ENCODE measurements around the gene DLD. TPM values are rescaled to one million over a fixed set of nuclear protein-coding genes. Genes with fewer than 3 reads are reported as not detected.

DLD gene
- total RNA-seq, 1 experiment from 2014 or later: 58.0 TPM

DNA sequence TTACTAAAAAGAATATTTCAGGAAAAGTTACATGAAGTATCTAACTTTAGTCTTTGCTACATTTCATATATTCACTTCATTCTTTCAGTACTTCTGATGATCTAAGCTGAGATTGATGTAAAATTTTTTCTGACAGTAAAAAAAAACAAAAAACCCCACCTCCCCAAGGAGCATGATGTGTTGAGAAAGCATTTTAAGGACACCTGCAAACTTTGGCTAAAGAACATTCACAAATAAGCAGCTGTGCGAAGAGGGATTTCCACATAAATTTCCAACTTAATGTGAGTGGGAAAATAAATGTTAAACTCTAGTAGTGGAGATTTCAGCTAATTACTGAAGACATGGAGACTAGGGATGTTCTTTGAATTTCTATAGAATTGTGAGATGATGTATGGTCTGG, 35.5 kb downstream of the DLD start:
- DNase-seq: no peak
- TF ChIP-seq, protein P1, sequence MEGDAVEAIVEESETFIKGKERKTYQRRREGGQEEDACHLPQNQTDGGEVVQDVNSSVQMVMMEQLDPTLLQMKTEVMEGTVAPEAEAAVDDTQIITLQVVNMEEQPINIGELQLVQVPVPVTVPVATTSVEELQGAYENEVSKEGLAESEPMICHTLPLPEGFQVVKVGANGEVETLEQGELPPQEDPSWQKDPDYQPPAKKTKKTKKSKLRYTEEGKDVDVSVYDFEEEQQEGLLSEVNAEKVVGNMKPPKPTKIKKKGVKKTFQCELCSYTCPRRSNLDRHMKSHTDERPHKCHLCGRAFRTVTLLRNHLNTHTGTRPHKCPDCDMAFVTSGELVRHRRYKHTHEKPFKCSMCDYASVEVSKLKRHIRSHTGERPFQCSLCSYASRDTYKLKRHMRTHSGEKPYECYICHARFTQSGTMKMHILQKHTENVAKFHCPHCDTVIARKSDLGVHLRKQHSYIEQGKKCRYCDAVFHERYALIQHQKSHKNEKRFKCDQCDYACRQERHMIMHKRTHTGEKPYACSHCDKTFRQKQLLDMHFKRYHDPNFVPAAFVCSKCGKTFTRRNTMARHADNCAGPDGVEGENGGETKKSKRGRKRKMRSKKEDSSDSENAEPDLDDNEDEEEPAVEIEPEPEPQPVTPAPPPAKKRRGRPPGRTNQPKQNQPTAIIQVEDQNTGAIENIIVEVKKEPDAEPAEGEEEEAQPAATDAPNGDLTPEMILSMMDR (IDR thresholded peaks at IDR 0.05; ENCODE audit: unreplicated experiment): no peak
- Mint-ChIP-seq H3K27me3 (ENCODE audit: unreplicated experiment) (no peaks in the 10 kb centered on the region), H3K27ac (ENCODE audit: unreplicated experiment) (no peak overlapping the region), H3K9me3 (ENCODE audit: low read depth, unreplicated experiment) (no peaks in the 10 kb centered on the region), H3K36me3 (ENCODE audit: insufficient read depth, unreplicated experiment) (peaks cover 56% of the 10 kb centered on the region), H3K4me1 (ENCODE audit: low read depth, unreplicated experiment) (no peaks in the 10 kb centered on the region), H3K4me3 (ENCODE audit: low read depth, unreplicated experiment) (no peak overlapping the region)
- intact Hi-C loops (cut with micrococcal nuclease; ENCODE audit: unreplicated experiment): no loop called here
- no TSS peak for BruUV-seq (replicated peaks)
- CTCF ChIA-PET: no interaction called here

DNA sequence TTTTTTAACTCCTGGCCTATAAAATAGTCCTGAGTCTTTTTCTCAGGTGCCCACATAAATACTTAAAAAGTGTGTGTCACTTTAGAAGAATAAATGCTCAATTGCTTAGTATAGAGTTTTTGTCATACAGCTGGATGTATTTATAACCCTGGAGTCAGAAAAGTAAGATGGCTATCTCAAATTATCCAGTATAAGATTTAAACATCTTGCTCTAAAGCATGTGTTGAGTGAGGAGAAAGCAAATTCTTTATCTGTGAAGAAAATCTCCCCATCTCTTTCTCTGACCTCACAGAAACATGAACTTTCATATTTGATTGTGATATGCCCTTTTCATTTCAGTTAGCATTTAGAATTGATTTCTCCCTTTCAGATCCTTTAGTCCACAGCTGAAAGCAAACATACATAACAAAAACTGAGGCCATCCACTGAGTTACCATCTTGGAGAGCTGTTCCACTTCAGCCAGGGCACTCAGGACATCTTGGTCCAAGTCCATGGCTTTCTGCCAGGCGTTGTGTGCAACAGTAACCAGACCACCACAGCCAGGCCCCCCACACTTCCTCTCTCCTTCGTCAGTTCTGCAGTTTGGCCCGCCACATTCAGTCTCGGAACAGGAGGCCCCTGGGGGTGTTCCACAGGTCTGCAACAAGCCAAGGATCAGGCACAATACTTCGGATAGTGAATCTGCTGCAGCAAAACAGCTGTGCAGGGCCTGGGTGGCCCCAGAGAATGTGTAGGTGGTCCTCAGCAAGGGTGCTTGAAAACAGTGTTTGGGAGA, 40.9 kb downstream of the DLD start:
- intact Hi-C loops (cut with micrococcal nuclease; ENCODE audit: unreplicated experiment): no loop called here
- TF ChIP-seq, protein P1 (IDR thresholded peaks at IDR 0.05; ENCODE audit: unreplicated experiment): no peak
- CTCF ChIA-PET: no interaction called here
- DNase-seq: no peak
- Mint-ChIP-seq H3K4me1 (ENCODE audit: low read depth, unreplicated experiment) (no peaks in the 10 kb centered on the region), H3K4me3 (ENCODE audit: low read depth, unreplicated experiment) (no peak overlapping the region), H3K27ac (ENCODE audit: unreplicated experiment) (no peak overlapping the region), H3K9me3 (ENCODE audit: low read depth, unreplicated experiment) (no peaks in the 10 kb centered on the region), H3K36me3 (ENCODE audit: insufficient read depth, unreplicated experiment) (peaks cover 57% of the 10 kb centered on the region), H3K27me3 (ENCODE audit: unreplicated experiment) (no peaks in the 10 kb centered on the region)
- BruUV-seq (replicated peaks): TSS peak; percentile 11

DNA sequence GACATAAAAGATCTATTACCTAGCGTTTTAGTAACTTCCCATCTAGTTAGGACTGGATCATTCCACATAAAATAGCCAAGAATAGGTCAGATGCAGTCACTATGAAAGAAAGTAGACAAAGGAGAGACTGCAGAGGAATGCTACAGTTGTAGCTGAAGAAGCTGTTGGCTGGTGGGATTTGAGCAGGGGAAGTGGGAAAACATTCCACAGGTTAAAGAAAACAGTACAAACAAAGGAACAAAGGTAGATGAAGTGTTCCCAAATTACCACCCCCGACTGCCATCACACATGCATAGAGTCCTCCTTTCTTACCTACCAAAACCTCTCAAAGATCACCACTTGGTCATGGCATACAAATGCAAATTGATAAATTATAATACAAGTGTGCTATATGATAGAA, 41.8 kb downstream of the DLD start:
- H3K27me3 Mint-ChIP-seq (ENCODE audit: unreplicated experiment): no peaks in the 10 kb centered on the region
- no peak overlapping the region for H3K27ac Mint-ChIP-seq (ENCODE audit: unreplicated experiment)
- no peaks in the 10 kb centered on the region for H3K4me1 Mint-ChIP-seq (ENCODE audit: low read depth, unreplicated experiment)
- no TSS peak for BruUV-seq (replicated peaks)
- H3K36me3 Mint-ChIP-seq (ENCODE audit: insufficient read depth, unreplicated experiment): peaks cover 56% of the 10 kb centered on the region
- DNase-seq: no peak
- intact Hi-C loops (cut with micrococcal nuclease; ENCODE audit: unreplicated experiment): no loop called here
- H3K4me3 Mint-ChIP-seq (ENCODE audit: low read depth, unreplicated experiment): no peak overlapping the region
- H3K9me3 Mint-ChIP-seq (ENCODE audit: low read depth, unreplicated experiment): no peaks in the 10 kb centered on the region
- TF ChIP-seq, protein P1 (IDR thresholded peaks at IDR 0.05; ENCODE audit: unreplicated experiment): no peak
- CTCF ChIA-PET: no interaction called here

DNA sequence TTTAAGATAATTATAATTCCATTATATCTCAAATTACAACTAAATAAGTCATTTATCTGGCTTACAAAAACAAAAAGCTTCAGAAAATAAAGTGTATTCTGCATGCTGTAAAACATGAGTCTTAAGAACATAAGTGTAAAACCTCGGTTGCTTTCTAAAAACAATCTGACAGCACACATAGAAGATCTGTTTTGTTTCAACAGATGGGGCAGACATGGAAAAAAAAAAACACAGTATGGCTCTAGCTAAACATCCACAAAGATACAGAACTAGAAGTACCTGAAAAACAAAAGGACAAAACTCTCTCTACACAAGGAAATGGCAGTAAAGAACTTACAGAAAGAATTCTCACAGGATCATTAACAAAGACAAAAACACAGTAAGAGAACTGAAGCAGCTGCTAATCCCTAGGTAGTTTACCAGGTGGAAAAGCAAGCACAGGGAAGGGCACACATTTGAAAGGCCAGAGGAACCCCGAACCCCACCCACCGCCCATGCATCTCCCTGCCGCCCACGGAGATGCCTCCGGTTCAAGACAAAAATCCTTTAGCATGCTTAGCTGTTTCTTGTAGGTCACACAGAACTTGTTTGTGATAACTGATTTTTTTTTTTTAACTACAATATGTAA, 42.5 kb downstream of the DLD start:
- peaks cover 54% of the 10 kb centered on the region for H3K36me3 Mint-ChIP-seq (ENCODE audit: insufficient read depth, unreplicated experiment)
- TF ChIP-seq, protein P1 (IDR thresholded peaks at IDR 0.05; ENCODE audit: unreplicated experiment): no peak
- H3K4me3 Mint-ChIP-seq (ENCODE audit: low read depth, unreplicated experiment): no peak overlapping the region
- intact Hi-C loops (cut with micrococcal nuclease; ENCODE audit: unreplicated experiment): no loop called here
- BruUV-seq (replicated peaks): no TSS peak
- H3K27ac Mint-ChIP-seq (ENCODE audit: unreplicated experiment): no peak overlapping the region
- CTCF ChIA-PET: interaction anchor here (0.5 kb wide), 1 partner anchor 50 kb away, joined by 5 read pairs; no protein-coding TSS in a partner anchor
- H3K4me1 Mint-ChIP-seq (ENCODE audit: low read depth, unreplicated experiment): no peaks in the 10 kb centered on the region
- DNase-seq: no peak
- H3K27me3 Mint-ChIP-seq (ENCODE audit: unreplicated experiment): no peaks in the 10 kb centered on the region
- no peaks in the 10 kb centered on the region for H3K9me3 Mint-ChIP-seq (ENCODE audit: low read depth, unreplicated experiment)
